SH-SY5Y (cell line): Measurements from ENCODE around the gene POGK.

Experiments used
- GATA2 ChIP-seq: IDR thresholded peaks from 2 replicates; pipeline ENCODE4 v1.6.1; 2011; ENCODE audit warnings: mild to moderate bottlenecking, low read depth, low read length
- GATA3 ChIP-seq: IDR thresholded peaks from 2 replicates; pipeline ENCODE4 v1.6.1; 2011; ENCODE audit warnings: low read depth, mild to moderate bottlenecking, low read length, moderate library complexity

DNA sequence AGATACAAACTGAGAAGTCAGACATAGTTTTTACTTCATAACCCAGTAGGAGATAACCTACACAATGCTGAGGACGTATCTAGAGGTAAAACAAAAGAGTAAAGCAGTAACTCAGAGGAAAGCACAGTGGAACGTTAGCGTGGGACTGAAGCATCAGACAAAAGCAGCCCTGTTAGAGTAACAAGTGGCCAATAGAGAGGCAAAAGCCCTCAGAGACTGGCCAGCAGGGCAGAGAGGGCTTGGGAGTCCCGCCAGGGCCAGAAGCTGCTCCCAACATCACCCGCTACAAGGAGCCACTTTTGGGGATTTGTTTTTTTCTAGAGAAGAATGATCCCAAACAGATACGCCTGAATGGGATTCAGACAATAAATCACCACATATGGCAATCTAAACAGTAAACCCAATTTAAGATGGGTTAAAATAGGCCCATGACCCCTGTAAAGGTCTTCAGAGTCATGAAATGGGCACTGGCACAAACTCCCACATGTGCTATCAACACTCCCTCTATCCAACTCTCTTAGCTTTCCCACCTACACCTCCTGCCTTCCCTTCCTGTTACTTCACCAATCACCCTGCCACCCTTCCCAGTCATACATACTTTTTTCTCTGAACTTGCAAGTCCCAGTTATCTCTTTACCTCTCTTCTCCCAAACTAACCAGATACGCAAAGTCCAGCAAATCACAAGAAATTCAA lies 19.6 kb downstream of the POGK start:
- TF ChIP-seq GATA2, result no peak
- no peak for TF ChIP-seq GATA3
